Liver (tissue), 9 donors: ENCODE measurements around the gene RPS6KB1. TPM values are rescaled to one million over a fixed set of nuclear protein-coding genes. Genes with fewer than 3 reads are reported as not detected.

Experiments
- DNase-seq: peaks from one replicate; pipeline ENCODE4 v3.0.0-alpha.2; 2017; ENCODE audit warnings: low spot score
- H3K27ac ChIP-seq, 2 donors: one replicate each; pipeline ENCODE4 v1.7.0; 2013; ENCODE audit warnings: inconsistent platforms in 2 of 2, low read length in 2 of 2, control low read depth in 1 of 2, low read depth in 1 of 2, mild to moderate bottlenecking in 1 of 2
- H3K27me3 ChIP-seq, 4 donors: one replicate each; pipeline versions ENCODE4 v1.6.1 to v1.7.0; 2013; ENCODE audit warnings: low read length in 3 of 4, inconsistent platforms in 1 of 4, mild to moderate bottlenecking in 1 of 4, moderate library complexity in 1 of 4; ENCODE audit not compliant: control insufficient read depth in 4 of 4, insufficient read depth in 4 of 4
- H3K36me3 ChIP-seq, 4 donors: one replicate each; pipeline versions ENCODE4 v1.6.1 to v1.7.0; 2013; ENCODE audit warnings: low read length in 3 of 4, mild to moderate bottlenecking in 3 of 4, low read depth in 1 of 4, moderate library complexity in 1 of 4; ENCODE audit not compliant: control insufficient read depth in 4 of 4, insufficient read depth in 3 of 4
- H3K4me1 ChIP-seq, 4 donors: one replicate each; pipeline versions ENCODE4 v1.6.1 to v1.7.0; 2013; ENCODE audit warnings: low read length in 3 of 4, mild to moderate bottlenecking in 3 of 4, moderate library complexity in 1 of 4; ENCODE audit not compliant: control insufficient read depth in 4 of 4, insufficient read depth in 4 of 4
- H3K4me3 ChIP-seq, 3 donors: one replicate each; pipeline versions ENCODE4 v1.6.1 to v1.7.0; 2013; ENCODE audit warnings: low read length in 3 of 3, control low read depth in 1 of 3, low read depth in 1 of 3, mild to moderate bottlenecking in 1 of 3
- H3K9ac ChIP-seq, 2 donors: one replicate each; pipeline ENCODE4 v1.7.0; 2013; ENCODE audit warnings: low read length in 2 of 2, mild to moderate bottlenecking in 2 of 2, moderate library complexity in 2 of 2, control low read depth in 1 of 2, low read depth in 1 of 2
- H3K9me3 ChIP-seq, 4 donors: one replicate each; pipeline versions ENCODE4 v1.6.1 to v1.7.0; 2013; ENCODE audit warnings: low read length in 3 of 4; ENCODE audit not compliant: control insufficient read depth in 4 of 4
- EGR1 ChIP-seq, 2 donors: IDR thresholded peaks; 2 replicates each; pipeline ENCODE4 v1.6.1; 2016 to 2018; ENCODE audit warnings: antibody characterized with exemption in 2 of 2, low read depth in 2 of 2
- FOXA1 ChIP-seq: IDR thresholded peaks from 2 replicates; pipeline ENCODE4 v1.6.1; 2016; ENCODE audit warnings: antibody characterized with exemption
- FOXA2 ChIP-seq: IDR thresholded peaks from 2 replicates; pipeline ENCODE4 v1.6.1; 2016; ENCODE audit warnings: antibody characterized with exemption
- GABPA ChIP-seq, 2 donors: IDR thresholded peaks in 1 of 2; conservative IDR thresholded peaks in 1 of 2; 2 replicates each; pipeline ENCODE4 v1.6.1; 2016; ENCODE audit warnings: antibody characterized with exemption in 2 of 2, mild to moderate bottlenecking in 1 of 2, moderate library complexity in 1 of 2
- HNF4A ChIP-seq, 2 donors: conservative IDR thresholded peaks; 2 replicates each; pipeline ENCODE4 v1.6.1; 2016; ENCODE audit warnings: antibody characterized with exemption in 2 of 2, mild to moderate bottlenecking in 2 of 2
- HNF4G ChIP-seq: IDR thresholded peaks from 2 replicates; pipeline ENCODE4 v1.6.1; 2016; ENCODE audit warnings: antibody characterized with exemption
- RAD21 ChIP-seq, 2 donors: IDR thresholded peaks; 2 replicates each; pipeline ENCODE4 v1.6.1; 2016; ENCODE audit warnings: antibody characterized with exemption in 2 of 2, mild to moderate bottlenecking in 2 of 2
- RXRA ChIP-seq, 2 donors: IDR thresholded peaks; 2 replicates each; pipeline ENCODE4 v1.6.1; 2017 to 2018; ENCODE audit warnings: antibody characterized with exemption in 2 of 2, mild to moderate bottlenecking in 1 of 2
- SP1 ChIP-seq: IDR thresholded peaks from 2 replicates; pipeline ENCODE4 v1.6.1; 2018; ENCODE audit warnings: antibody characterized with exemption, mild to moderate bottlenecking
- TAF1 ChIP-seq: conservative IDR thresholded peaks from 2 replicates; pipeline ENCODE4 v1.6.1; 2016; ENCODE audit warnings: antibody characterized with exemption, mild to moderate bottlenecking
- YY1 ChIP-seq: IDR thresholded peaks from 2 replicates; pipeline ENCODE4 v1.6.1; 2016; ENCODE audit warnings: antibody characterized with exemption, mild to moderate bottlenecking
- WGBS: extraction: QIAGEN DNeasy Blood & Tissue Kit; methylation state at CpG from one replicate; pipeline ENCODE4 v1.1.7; 2013; 5-methylcytosine and 5-hydroxymethylcytosine counted together
- polyA plus RNA-seq, 2 donors: library from polyadenylated mRNA; stranded (reverse) in 1 of 2; unstranded in 1 of 2; fragments of 200-250 nt in 1 of 2; fragments of >200 nt in 1 of 2; fragmentation: Nextera tagmentation in 1 of 2; extraction: Ambion mirVana in 1 of 2; gene quantifications; one replicate each; pipeline versions ENCODE4 v1.2.1 to v1.2.3, GENCODE V29; 2013 to 2015
- total RNA-seq, 2 donors: library from RNA; depleted of rRNA; stranded (reverse); fragments of >200 nt; gene quantifications; one replicate each; pipeline ENCODE4 v1.2.3, GENCODE V29; 2014
- TF ChIP-seq, protein P1 (sequence below): IDR thresholded peaks from 2 replicates; pipeline ENCODE4 v1.6.1; 2016; ENCODE audit warnings: antibody characterized with exemption
- TF ChIP-seq, protein P2 (sequence below): IDR thresholded peaks from 2 replicates; pipeline ENCODE4 v1.6.1; 2016; ENCODE audit warnings: antibody characterized with exemption
- TF ChIP-seq, protein P3 (sequence below): fragments of 150-350 bp; IDR thresholded peaks from 2 replicates; pipeline ENCODE4 v1.5.1; 2017; ENCODE audit warnings: improper control_type of control experiment, low read depth, low read length; ENCODE audit not compliant: missing input control
- TF ChIP-seq, protein P4 (sequence below): IDR thresholded peaks from 2 replicates; pipeline ENCODE4 v1.6.1; 2016; ENCODE audit warnings: antibody characterized with exemption, mild to moderate bottlenecking
- TF ChIP-seq, protein P5 (sequence below): IDR thresholded peaks from 2 replicates; pipeline ENCODE4 v1.6.1; 2016; ENCODE audit warnings: antibody characterized with exemption
- donor health status: healthy.
- donor health status: healthy.
- donor health status: healthy.
- donor health status: healthy.
- donor health status: healthy.

The RPS6KB1 gene
- total and polyA plus RNA-seq, 4 donors: 5.6 to 22.1 (median 15.3) TPM

DNA sequence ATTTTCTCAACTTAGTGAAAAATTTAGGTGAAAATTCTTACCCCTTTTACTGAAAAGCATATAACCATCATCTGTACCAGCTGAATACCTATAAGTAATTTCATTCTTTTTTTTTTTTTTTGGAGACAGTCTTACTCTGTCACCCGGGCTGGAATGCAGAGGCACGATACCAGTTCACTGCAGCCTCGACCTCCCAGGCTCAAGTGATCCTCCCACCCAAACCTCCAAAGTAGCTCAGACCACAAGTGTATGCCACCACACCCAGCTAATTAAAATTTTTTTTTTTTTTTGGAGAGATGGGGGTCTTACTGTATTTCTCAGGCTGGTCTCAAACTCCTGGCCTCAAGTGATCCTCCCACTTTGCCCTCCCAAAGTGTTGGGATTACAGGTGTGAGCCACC is 34.0 kb upstream of the RPS6KB1 start:
- TF ChIP-seq, protein P1, sequence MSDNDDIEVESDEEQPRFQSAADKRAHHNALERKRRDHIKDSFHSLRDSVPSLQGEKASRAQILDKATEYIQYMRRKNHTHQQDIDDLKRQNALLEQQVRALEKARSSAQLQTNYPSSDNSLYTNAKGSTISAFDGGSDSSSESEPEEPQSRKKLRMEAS: no peak
- TF ChIP-seq, protein P2, sequence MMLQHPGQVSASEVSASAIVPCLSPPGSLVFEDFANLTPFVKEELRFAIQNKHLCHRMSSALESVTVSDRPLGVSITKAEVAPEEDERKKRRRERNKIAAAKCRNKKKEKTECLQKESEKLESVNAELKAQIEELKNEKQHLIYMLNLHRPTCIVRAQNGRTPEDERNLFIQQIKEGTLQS: no peak
- TF ChIP-seq HNF4A (conservative IDR thresholded peaks at IDR 0.05) (no peak), HNF4G (no peak), GABPA (IDR thresholded peaks at IDR 0.05 in 1 of 2, conservative IDR thresholded peaks at IDR 0.05 in 1 of 2) (no peak), FOXA1 (no peak), RXRA (IDR thresholded peaks at IDR 0.05) (no peak), EGR1 (IDR thresholded peaks at IDR 0.05; ENCODE audit: low read depth in 2 of 2) (no peak), YY1 (no peak), FOXA2 (no peak), RAD21 (IDR thresholded peaks at IDR 0.05) (no peak), TAF1 (no peak), SP1 (no peak)
- TF ChIP-seq, protein P3, sequence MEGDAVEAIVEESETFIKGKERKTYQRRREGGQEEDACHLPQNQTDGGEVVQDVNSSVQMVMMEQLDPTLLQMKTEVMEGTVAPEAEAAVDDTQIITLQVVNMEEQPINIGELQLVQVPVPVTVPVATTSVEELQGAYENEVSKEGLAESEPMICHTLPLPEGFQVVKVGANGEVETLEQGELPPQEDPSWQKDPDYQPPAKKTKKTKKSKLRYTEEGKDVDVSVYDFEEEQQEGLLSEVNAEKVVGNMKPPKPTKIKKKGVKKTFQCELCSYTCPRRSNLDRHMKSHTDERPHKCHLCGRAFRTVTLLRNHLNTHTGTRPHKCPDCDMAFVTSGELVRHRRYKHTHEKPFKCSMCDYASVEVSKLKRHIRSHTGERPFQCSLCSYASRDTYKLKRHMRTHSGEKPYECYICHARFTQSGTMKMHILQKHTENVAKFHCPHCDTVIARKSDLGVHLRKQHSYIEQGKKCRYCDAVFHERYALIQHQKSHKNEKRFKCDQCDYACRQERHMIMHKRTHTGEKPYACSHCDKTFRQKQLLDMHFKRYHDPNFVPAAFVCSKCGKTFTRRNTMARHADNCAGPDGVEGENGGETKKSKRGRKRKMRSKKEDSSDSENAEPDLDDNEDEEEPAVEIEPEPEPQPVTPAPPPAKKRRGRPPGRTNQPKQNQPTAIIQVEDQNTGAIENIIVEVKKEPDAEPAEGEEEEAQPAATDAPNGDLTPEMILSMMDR: no peak
- TF ChIP-seq, protein P4, sequence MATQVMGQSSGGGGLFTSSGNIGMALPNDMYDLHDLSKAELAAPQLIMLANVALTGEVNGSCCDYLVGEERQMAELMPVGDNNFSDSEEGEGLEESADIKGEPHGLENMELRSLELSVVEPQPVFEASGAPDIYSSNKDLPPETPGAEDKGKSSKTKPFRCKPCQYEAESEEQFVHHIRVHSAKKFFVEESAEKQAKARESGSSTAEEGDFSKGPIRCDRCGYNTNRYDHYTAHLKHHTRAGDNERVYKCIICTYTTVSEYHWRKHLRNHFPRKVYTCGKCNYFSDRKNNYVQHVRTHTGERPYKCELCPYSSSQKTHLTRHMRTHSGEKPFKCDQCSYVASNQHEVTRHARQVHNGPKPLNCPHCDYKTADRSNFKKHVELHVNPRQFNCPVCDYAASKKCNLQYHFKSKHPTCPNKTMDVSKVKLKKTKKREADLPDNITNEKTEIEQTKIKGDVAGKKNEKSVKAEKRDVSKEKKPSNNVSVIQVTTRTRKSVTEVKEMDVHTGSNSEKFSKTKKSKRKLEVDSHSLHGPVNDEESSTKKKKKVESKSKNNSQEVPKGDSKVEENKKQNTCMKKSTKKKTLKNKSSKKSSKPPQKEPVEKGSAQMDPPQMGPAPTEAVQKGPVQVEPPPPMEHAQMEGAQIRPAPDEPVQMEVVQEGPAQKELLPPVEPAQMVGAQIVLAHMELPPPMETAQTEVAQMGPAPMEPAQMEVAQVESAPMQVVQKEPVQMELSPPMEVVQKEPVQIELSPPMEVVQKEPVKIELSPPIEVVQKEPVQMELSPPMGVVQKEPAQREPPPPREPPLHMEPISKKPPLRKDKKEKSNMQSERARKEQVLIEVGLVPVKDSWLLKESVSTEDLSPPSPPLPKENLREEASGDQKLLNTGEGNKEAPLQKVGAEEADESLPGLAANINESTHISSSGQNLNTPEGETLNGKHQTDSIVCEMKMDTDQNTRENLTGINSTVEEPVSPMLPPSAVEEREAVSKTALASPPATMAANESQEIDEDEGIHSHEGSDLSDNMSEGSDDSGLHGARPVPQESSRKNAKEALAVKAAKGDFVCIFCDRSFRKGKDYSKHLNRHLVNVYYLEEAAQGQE: no peak
- TF ChIP-seq, protein P5, sequence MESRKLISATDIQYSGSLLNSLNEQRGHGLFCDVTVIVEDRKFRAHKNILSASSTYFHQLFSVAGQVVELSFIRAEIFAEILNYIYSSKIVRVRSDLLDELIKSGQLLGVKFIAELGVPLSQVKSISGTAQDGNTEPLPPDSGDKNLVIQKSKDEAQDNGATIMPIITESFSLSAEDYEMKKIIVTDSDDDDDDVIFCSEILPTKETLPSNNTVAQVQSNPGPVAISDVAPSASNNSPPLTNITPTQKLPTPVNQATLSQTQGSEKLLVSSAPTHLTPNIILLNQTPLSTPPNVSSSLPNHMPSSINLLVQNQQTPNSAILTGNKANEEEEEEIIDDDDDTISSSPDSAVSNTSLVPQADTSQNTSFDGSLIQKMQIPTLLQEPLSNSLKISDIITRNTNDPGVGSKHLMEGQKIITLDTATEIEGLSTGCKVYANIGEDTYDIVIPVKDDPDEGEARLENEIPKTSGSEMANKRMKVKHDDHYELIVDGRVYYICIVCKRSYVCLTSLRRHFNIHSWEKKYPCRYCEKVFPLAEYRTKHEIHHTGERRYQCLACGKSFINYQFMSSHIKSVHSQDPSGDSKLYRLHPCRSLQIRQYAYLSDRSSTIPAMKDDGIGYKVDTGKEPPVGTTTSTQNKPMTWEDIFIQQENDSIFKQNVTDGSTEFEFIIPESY: no peak
- Histone ChIP-seq H3K4me3 (no peak overlapping the region), H3K9me3 (no peaks in the 10 kb centered on the region), H3K27me3 (no peaks in the 10 kb centered on the region), H3K4me1 (no peaks in the 10 kb centered on the region), H3K36me3 (peaks cover 0 to 13% (median 8%) of the 10 kb centered on the region in 4 donors), H3K9ac (no peak overlapping the region), H3K27ac (no peak overlapping the region)
- no peak for DNase-seq
- 92% methylated on average over 3 of the region's 3 CpGs for WGBS
